ENCODE data around the gene ZNF25. TPM values are rescaled to one million over a fixed set of nuclear protein-coding genes. Genes with fewer than 3 reads are reported as not detected.

ZNF25 gene
- total RNA-seq, 2 experiments from 2014 or later, result 7.5 to 8.8 TPM

DNA sequence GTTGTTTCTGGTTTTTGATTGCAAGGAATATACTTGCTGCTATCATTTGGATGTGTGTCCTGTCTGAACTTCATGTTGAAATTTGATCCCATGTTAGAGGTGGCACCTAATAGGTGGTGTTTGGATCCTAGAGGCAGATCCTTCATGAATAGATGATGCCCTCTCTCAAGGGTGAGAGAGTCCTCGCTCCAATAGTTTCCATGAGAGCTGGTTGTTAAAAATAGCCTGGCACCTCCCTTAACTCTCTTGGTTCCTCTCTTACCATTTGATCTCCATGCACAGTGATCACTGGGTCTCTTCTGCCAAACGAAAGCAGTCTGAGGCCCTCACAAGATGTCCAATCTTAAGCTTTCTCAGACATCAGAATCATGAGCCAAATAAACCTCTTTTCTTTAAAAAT is 70.1 kb downstream of the ZNF25 start:
- intact Hi-C loops (cut with micrococcal nuclease), result no loop called here
- Mint-ChIP-seq H3K27me3 (no peaks in the 10 kb centered on the region), H3K4me1 (ENCODE audit: low read depth) (no peaks in the 10 kb centered on the region), H3K9me3 (peaks cover 9% of the 10 kb centered on the region), H3K36me3 (ENCODE audit: low read depth) (no peaks in the 10 kb centered on the region), H3K27ac (no peak overlapping the region), H3K4me3 (no peak overlapping the region)
- POLR2A ChIA-PET, result no interaction called here
- TF ChIP-seq, protein P1, sequence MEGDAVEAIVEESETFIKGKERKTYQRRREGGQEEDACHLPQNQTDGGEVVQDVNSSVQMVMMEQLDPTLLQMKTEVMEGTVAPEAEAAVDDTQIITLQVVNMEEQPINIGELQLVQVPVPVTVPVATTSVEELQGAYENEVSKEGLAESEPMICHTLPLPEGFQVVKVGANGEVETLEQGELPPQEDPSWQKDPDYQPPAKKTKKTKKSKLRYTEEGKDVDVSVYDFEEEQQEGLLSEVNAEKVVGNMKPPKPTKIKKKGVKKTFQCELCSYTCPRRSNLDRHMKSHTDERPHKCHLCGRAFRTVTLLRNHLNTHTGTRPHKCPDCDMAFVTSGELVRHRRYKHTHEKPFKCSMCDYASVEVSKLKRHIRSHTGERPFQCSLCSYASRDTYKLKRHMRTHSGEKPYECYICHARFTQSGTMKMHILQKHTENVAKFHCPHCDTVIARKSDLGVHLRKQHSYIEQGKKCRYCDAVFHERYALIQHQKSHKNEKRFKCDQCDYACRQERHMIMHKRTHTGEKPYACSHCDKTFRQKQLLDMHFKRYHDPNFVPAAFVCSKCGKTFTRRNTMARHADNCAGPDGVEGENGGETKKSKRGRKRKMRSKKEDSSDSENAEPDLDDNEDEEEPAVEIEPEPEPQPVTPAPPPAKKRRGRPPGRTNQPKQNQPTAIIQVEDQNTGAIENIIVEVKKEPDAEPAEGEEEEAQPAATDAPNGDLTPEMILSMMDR (IDR thresholded peaks at IDR 0.05), result no peak
- ATAC-seq, result no peak
- DNase-seq, result no peak
- CTCF ChIA-PET, result no interaction called here

Other genes starting within 250 kb of the ZNF25 start
- gene ZNF248, start 119.0 kb downstream of the ZNF25 start, total RNA-seq, result 1 to 10 TPM; 8.3 to 8.5 TPM
- gene ZNF33A, start 34.0 kb upstream of the ZNF25 start, total RNA-seq, result 10 to 100 TPM; 21.2 to 27.1 TPM
- 10 to 100 TPM; 22.6 to 26.0 TPM for gene ZNF37A, start 117.7 kb upstream of the ZNF25 start, total RNA-seq

Measured in activated CD8-positive, alpha-beta T cell treated with anti-CD3 and anti-CD28 coated beads for 36 hours (primary cell).